ENCODE data around the gene COA7.
"Not testable (repeated sequence)": the region's sequence is repeated elsewhere in the genome, so short reads cannot be mapped to it uniquely, and the experiment has no call there.

The COA7 gene

GRCh38 chr1:52702886-52703787, 5.0 kb upstream of the COA7 start:
- DNase-seq, result peak; percentile 96

DNA sequence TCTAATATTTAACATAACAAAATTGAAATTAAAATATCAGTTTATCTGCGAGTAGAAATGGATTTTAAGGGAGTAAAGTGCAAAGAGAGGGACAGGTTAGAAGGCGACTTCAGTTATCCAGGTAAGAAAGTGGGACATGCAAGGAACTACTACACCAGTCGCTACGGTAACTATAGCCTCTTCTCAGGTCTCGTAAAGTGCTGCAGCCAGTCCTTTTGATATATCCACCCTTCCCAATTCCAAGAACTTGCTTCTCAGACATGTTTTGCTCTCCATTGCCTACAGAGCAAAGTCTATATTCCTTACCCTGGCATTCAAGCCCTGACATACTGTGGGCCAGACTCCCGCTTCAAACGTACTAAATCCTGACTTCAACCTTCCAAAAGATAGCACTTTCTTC, 2.5 kb downstream of the COA7 start:
- no peak for DNase-seq

DNA sequence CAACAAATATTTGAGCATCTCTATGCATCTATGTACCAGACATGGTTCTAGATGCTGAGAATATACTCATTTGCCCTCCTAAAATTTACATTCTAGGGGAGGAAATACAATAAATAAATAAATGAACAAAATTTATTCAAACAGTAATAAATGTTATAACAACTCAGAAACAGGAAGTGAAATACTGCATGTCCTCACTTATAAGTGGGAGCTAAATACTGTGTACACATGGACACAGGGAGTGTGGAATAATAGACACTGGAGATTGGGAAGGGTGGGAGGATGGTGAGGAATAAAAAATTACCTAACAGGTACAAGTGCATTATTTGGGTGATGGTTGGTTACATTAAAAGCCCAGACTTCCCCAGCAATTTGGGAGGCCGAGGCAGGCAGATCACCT, 4.3 kb downstream of the COA7 start:
- DNase-seq, result no peak

- DNase-seq, result not testable (repeated sequence)
Observed at GRCh38 chr1:52693351-52693750, 4.8 kb downstream of the COA7 start.

DNA sequence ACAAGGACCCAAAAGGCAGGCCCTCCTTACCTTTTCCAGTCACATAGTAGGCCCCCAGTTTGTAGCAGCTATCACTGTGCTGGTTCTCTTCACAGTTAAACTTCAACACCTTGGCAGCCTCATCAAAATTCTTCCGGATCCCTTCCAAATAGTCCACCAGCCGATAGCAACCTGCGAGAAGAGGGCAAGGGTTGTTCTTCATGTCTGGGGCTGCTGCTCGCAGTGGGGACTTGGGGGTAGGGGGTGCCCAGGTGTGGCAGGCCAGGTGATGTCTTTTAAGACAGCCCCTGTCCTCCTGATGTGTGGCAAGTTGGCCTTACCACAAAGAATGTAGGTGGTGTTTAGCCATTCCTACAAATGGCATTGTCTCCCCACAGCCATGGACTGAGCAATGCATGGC, 5.5 kb downstream of the COA7 start:
- DNase-seq, result no peak

- no peak for DNase-seq
Observed at GRCh38 chr1:52691821-52692220, 6.3 kb downstream of the COA7 start.

DNA sequence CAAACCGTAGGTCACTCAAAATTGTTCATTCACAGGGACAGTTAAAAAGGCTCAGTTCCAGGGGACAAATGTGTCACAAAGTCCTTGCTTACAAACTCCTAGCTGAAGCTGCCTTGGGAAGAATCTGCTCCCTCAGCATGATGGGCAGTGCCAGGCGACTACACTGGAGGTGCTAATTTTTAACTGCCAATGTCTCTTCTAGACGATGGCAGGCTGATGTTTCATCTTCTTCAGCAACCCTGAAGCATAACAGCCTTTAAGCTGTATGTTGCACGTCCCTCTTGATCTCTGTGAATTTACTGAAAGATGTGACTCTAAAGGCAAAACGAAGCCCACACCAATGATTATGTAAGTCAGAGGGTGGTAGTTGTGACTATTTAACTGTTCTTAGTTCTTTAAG, 11.3 kb downstream of the COA7 start:
- DNase-seq, result no peak

- DNase-seq, result peak; percentile 59
Observed at GRCh38 chr1:52686261-52686751, 11.8 kb downstream of the COA7 start.

DNA sequence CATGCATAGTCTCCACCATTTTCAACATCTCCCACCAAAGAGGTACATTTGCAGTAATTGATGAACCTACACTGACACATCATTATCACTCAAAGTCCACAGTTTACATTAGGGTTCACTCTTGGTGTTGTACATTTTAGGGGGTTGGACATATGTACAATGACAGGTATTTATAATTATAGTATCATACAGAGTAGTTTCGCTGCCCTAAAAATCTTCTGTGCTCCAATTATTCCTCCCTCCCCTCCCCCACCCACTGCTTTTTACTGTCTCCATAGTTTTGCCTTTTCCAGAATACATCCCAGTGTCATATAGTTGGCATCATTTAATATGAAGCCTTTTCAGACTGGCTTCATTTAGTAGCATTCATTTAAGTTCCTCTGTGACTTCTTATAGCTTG, 13.6 kb downstream of the COA7 start:
- DNase-seq, result no peak

DNA sequence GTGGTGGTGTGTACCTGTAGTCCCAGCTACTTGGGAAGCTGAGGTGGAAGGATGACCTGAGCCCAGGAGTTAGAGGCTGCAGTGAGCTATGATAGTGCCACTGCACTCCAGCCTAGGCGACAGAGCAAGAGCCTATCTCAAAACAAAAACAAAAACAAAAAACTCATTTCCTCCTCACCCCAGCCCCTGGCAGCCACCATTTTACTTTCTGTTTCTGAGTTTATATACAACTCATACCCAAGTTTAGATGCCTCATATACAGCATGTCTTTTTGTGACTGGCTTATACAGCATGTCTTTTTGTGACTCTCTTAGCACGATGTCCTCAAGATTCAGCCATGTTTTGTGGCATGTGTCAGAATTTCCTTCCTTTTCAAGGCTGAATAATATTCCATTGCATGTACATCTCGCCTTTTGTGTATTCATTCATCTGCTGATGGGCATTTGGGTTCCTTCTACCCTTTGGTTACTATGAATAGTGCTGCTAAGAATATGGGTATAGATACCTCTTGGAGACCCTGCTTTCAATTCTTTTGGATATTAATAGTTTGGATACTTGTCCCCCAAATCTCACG, 14.7 kb downstream of the COA7 start:
- DNase-seq, result no peak

DNA sequence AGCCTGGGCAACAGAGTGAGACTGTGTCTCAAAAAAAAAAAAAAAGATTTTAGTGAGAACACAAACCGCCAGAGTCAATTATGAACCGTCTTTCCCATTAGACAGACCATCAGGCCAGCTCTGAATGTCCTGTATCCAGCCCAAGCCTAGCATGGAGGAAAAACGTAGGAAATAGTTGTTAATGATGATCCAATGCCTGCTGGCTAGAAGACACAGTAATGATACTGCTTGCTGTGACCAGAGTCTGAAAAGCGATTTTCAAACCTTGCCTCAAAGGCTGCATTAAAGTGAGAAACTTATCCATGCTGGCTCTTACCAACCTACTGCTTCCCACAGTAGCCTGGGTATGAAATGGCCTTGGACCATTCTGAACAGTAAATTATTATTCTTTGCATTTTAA, 17.0 kb downstream of the COA7 start:
- DNase-seq, result no peak

DNA sequence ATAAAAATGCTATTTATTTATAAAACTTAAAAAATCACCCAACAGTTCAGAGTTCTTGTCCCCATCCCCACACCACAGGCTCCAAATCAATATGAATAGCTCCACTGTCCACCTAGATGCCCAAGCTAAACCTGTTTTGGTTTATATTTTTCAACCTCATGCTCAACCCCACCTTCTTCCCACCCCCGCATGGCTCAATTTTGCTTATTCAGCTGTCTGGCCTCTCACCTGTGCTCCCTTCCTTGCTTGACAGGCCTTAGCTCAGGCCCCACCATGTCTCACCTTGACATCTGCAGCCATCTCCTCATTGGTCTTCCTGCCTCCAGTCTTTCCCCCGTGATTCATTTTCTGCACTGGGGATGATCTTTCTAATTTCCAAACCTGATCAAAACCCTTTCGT, 17.8 kb downstream of the COA7 start:
- DNase-seq, result no peak

DNA sequence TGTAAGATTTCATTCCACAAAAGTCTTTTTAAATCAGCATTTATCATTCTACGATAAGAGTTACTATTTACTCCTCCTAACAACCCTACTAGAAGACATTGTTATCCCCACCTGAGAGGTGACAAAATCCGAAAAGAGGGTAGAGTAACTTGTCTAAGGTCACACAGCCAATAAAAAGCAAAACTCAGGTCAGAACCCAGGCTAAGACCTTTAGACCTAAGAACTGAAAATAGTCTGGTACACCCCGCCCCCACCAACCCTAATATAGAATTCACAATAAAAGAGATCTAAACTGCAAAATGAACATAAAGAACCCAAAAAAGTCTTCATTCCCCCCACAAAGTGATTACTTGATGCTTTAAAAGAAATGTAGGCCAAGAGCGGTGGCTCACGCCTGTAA, 18.6 kb downstream of the COA7 start:
- DNase-seq, result no peak

- no peak for DNase-seq
Observed at GRCh38 chr1:52679048-52679447, 19.1 kb downstream of the COA7 start.

DNA sequence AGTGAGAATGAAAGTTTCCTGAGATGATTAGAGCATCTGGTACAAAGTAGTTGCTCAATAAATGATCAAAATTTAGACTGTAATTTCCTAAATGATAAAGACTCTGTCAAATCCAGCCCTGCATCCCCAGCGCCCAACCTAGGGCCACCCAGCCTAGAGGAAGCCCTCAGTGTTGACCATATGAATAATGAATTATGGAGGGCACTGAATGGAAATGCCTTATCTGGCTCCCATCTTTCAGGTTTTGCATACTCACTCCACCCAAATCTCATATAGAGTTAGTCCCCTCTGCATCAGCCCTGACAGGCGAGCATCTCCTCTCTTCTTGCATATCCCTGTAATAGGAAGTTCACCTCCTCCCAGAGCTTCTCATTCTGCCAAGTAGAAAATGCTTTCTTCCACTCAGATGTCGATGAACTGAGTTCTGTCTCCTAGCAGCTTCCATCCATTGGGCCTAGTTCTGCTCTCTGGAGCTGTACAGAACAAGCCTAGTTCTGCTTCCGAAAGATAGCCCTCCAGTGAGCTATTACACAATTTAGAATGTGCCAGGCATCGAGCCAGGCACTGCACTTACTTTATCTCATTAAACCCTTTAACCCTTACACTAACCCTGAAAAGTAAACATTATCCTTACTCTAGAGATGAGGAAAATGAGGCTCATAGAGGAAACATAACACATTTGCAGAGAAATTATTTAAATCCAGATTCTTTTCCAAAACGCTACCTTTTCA, 20.9 kb downstream of the COA7 start:
- DNase-seq, result no peak

DNA sequence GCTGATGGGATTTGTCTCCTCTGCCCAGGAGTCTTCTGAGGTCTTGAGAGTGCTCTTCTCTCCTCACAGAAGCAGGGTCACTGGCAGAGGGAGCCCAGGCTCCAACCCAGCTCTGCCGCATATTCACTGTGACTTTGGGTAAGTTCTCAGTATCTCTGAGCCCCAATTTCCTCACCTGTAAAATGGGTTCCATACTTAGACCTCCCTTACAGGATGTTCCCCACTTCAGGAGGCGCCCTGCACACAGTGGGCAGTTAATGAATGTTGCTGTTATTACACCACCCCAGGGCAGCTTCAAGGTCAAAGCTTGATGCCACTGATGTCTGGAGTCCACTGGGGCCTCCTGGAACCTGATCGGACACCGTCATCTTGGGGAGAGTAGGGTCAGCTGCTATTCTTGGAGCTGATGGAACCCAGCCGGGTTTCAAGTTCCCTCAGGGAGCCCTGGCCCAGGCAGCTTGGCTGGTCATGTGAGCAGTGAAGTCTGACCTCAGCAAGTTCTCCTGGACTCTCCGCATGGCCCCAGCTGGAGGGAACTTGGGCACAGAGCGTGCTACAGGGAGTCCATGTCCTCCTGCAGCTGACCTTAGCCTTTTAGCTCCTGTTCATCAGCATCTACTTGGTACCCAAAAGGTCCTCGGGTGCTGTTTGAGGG, 21.8 kb downstream of the COA7 start:
- DNase-seq, result no peak

DNA sequence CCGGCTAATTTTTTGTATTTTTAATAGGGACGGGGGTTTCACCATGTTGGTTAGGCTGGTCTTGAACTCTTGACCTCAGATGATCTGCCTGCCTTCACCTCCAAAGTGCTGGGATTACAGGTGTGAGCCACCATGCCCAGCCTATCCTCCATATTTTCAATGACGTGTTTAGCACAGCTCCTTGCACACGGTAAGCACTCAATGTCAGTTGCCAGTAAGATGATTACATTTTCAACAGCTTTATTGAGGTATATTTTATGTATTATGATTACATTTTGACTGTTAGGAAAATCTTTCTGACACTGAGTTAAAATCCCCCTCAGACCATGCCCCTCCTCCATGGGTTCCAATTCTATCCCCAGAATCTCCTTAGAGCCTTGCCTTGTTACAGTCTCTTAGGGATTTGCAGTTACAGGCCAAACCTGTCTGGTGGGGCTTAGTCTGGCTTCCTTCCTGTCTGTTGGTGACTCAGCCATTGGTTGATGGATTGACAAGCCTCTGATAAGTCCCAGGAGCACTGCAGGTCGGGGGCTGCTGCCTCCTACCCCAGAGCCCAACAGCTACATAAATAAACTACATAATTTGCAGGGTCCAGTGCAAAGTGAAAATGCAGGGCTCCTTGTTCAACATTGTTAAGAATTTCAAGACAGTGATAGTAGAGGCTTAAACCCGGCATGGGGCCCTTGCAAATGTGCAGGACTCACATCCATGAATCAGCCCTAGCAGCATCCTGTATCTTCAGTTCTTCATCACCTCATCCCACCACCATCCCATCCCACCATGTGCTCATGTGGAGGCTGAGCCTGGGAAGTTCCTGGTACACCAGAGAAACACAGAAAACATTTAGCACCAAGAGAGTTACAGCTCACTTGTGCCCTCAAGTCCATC, 23.4 kb downstream of the COA7 start:
- DNase-seq, result no peak

GRCh38 chr1:52673513-52673912, 24.6 kb downstream of the COA7 start:
- no peak for DNase-seq

DNA sequence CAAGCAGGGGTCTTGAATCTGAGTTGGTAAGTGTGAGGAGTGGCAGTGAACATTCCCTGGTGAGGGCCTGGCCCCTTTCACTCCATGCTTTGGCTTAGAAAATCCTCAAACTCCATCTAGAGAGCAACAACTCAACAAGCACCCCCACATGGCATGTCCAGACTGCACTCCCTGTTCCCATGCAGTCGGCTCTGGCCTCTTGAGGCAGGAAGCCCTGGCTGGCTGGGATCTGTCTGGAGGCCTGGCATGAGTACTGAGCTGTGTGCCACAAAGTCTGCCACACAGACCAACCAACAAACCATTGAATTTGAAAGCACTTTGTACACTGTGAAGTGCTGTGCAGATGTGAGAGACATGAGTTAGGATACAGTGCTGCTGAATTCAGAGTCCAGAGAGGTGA, 25.2 kb downstream of the COA7 start:
- DNase-seq, result no peak

GRCh38 chr1:52670604-52671003, 27.5 kb downstream of the COA7 start:
- DNase-seq, result no peak

GRCh38 chr1:52669696-52670095, 28.5 kb downstream of the COA7 start:
- no peak for DNase-seq

- no peak for DNase-seq
Observed at GRCh38 chr1:52668711-52669110, 29.4 kb downstream of the COA7 start.

Measured in NCI-H69 (cell line).